ENCODE measurements around the gene CELA3B.

DNA sequence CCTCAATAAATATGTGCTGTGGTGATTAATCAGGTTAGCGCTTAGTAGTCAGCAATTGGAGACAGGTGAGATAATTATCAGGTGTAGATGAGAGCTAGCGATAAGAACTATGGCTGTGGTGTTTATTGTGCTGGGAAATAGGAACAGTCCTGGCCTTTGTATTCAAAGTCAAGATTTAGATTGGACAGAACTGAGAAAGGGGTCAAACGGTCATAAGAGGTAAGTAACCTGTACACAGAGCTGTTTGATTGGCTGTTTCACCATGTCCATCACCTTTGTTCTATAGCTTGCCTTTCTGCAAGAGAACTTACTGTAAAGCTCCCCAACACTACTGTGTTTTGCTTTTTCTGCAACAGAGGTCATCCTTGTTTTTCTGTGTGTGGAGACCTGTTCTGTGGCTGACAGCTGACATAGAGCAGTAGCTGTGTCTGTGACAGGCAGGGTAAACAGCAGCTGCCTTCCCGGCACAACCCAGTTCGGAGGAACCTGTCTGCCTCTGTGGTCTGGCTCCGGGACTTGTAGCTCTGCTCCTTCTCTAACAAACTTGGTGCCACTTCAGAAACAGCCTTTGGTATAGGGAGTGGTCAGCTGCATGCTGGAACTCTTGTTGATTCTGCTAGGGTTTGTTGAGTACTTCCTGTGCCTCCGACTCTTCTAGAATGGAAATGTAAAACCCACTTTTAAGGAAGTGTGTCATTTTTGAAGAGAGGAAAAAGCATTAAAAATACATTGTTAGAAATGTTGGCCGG is 54.6 kb downstream of the CELA3B start:
- TF ChIP-seq CTCF (optimal IDR thresholded peaks at IDR 0.05 in 1 of 3, IDR thresholded peaks at IDR 0.05 in 1 of 3, conservative IDR thresholded peaks at IDR 0.05 in 1 of 3; ENCODE audit: extremely low read depth in 1 of 3, insufficient read depth in 2 of 3, low read length in 3 of 3): no peak
- no peak for TF ChIP-seq EZH2 (IDR thresholded peaks at IDR 0.05; ENCODE audit: low read length)
